IMR-90 (cell line): Measurements from ENCODE around the gene CCDC85B. TPM values are rescaled to one million over a fixed set of nuclear protein-coding genes. Genes with fewer than 3 reads are reported as not detected.

ENCODE experiments used
- ATAC-seq: fragments of 200-7000 bp; cut with Tn5 transposase; 2 replicates; pipeline ENCODE4 v1.9.1; 2020; ENCODE audit warnings: low read depth, mild to moderate bottlenecking, moderate library complexity
- BruUV-seq: library from RNA; stranded (reverse); fragments of 400-500 nt; replicated peaks from 2 replicates; lab custom pipeline; 2021; lab: Mats Ljungman, UMichigan
- CTCF ChIA-PET: fragments of 300-600 bp; formaldehyde crosslinking; extraction: SDS; loops from one replicate; lab custom pipeline; 2021; ENCODE audit warnings: antibody characterized with exemption; lab: Yijun Ruan, JAX
- POLR2A ChIA-PET: fragments of 300-600 bp; sonication (Branson Sonifier 250); formaldehyde crosslinking; loops from one replicate; lab custom pipeline; 2022; ENCODE audit warnings: antibody characterized with exemption; ENCODE audit not compliant: unreplicated experiment; lab: Charles Lee
- DNase-seq: peaks from one replicate; pipeline ENCODE4 v3.0.0; 2013
- H2AFZ ChIP-seq: replicated peaks from 2 replicates; pipeline ENCODE3; 2013; ENCODE audit warnings: low read length, mild to moderate bottlenecking; ENCODE audit not compliant: poor library complexity
- H2AK5ac ChIP-seq: 2 replicates; pipeline ENCODE4 v1.6.1; 2013; ENCODE audit warnings: low read depth, low read length, inconsistent platforms
- H2AK9ac ChIP-seq: replicated peaks from 2 replicates; pipeline ENCODE3; 2013; ENCODE audit warnings: mild to moderate bottlenecking, low read depth, low read length, moderate library complexity; ENCODE audit not compliant: poor library complexity
- H2BK120ac ChIP-seq: 2 replicates; pipeline ENCODE4 v1.6.1; 2013; ENCODE audit warnings: low read depth, low read length, inconsistent platforms
- H2BK15ac ChIP-seq: 3 replicates; pipeline ENCODE4 v1.6.1; 2013; ENCODE audit warnings: low read depth, low read length, inconsistent platforms
- H2BK20ac ChIP-seq: 2 replicates; pipeline ENCODE4 v1.6.1; 2013; ENCODE audit warnings: low read depth, mild to moderate bottlenecking, inconsistent platforms, low read length, moderate library complexity
- H2BK5ac ChIP-seq: 2 replicates; pipeline ENCODE4 v1.6.1; 2013; ENCODE audit warnings: mild to moderate bottlenecking, low read depth, low read length, inconsistent platforms; ENCODE audit not compliant: poor library complexity, severe bottlenecking
- H3K14ac ChIP-seq: replicated peaks from 2 replicates; pipeline ENCODE4 v1.6.1; 2013; ENCODE audit warnings: low read depth, low read length, inconsistent platforms
- H3K18ac ChIP-seq: 2 replicates; pipeline ENCODE4 v1.6.1; 2013; ENCODE audit warnings: low read depth, low read length, control low read depth
- H3K23ac ChIP-seq: 2 replicates; pipeline ENCODE4 v1.6.1; 2013; ENCODE audit warnings: low read depth, low read length, inconsistent platforms
- H3K27ac ChIP-seq: 2 replicates; pipeline ENCODE4 v1.5.1; 2013; ENCODE audit warnings: mild to moderate bottlenecking, control low read depth, low read length; ENCODE audit not compliant: insufficient read depth
- H3K27me3 ChIP-seq: 2 replicates; pipeline ENCODE4 v1.6.1; 2013; ENCODE audit warnings: low read length; ENCODE audit not compliant: control insufficient read depth, insufficient read depth
- H3K36me3 ChIP-seq: 2 replicates; pipeline ENCODE4 v1.6.1; 2013; ENCODE audit warnings: low read length, mixed read lengths; ENCODE audit not compliant: control insufficient read depth, insufficient read depth
- H3K4ac ChIP-seq: 2 replicates; pipeline ENCODE4 v1.6.1; 2013; ENCODE audit warnings: low read depth, low read length, inconsistent platforms
- H3K4me1 ChIP-seq: 2 replicates; pipeline ENCODE4 v1.6.1; 2013; ENCODE audit warnings: low read length, mixed read lengths; ENCODE audit not compliant: control insufficient read depth, insufficient read depth
- H3K4me2 ChIP-seq: 2 replicates; pipeline ENCODE4 v1.6.1; 2013; ENCODE audit warnings: low read depth, mild to moderate bottlenecking, control low read depth, low read length, moderate library complexity
- H3K4me3 ChIP-seq: 2 replicates; pipeline ENCODE4 v1.5.1; 2013; ENCODE audit warnings: low read depth, mild to moderate bottlenecking, control low read depth, low read length, moderate library complexity; ENCODE audit not compliant: insufficient read depth
- H3K56ac ChIP-seq: 2 replicates; pipeline ENCODE4 v1.6.1; 2013; ENCODE audit warnings: low read length, inconsistent platforms; ENCODE audit not compliant: insufficient read depth; ENCODE audit errors: extremely low read depth
- H3K79me1 ChIP-seq, 2 experiments: 2 replicates each; pipeline ENCODE4 v1.6.1; 2013; ENCODE audit warnings: low read length in 2 of 2, inconsistent platforms in 1 of 2, low read depth in 1 of 2
- H3K9ac ChIP-seq: 2 replicates; pipeline ENCODE4 v1.6.1; 2013; ENCODE audit warnings: low read depth, low read length, control low read depth
- H3K9me1 ChIP-seq: 2 replicates; pipeline ENCODE4 v1.6.1; 2013; ENCODE audit warnings: low read length, inconsistent platforms; ENCODE audit not compliant: insufficient read depth
- H3K9me3 ChIP-seq: 2 replicates; pipeline ENCODE4 v1.6.1; 2013; ENCODE audit warnings: low read length; ENCODE audit not compliant: control insufficient read depth, insufficient read depth
- H4K20me1 ChIP-seq: 2 replicates; pipeline ENCODE4 v1.6.1; 2013; ENCODE audit warnings: low read length, inconsistent platforms; ENCODE audit not compliant: insufficient read depth
- H4K5ac ChIP-seq: 2 replicates; pipeline ENCODE4 v1.6.1; 2013; ENCODE audit warnings: mild to moderate bottlenecking, low read depth, low read length, control low read depth
- H4K8ac ChIP-seq, 2 experiments: 2 replicates each; pipeline ENCODE4 v1.6.1; 2013; ENCODE audit warnings: low read depth in 2 of 2, low read length in 2 of 2, control low read depth in 1 of 2, inconsistent platforms in 1 of 2
- H4K91ac ChIP-seq: 2 replicates; pipeline ENCODE4 v1.6.1; 2013; ENCODE audit warnings: low read depth, low read length, inconsistent platforms; ENCODE audit not compliant: insufficient read depth
- BHLHE40 ChIP-seq: fragments of 150-350 bp; IDR thresholded peaks from 2 replicates; pipeline ENCODE4 v1.6.1; 2016; ENCODE audit warnings: mild to moderate bottlenecking, low read depth, low read length
- CEBPB ChIP-seq: IDR thresholded peaks from 2 replicates; pipeline ENCODE4 v1.6.1; 2012; ENCODE audit warnings: low read depth, low read length, improper control_type of control experiment
- POLR2A ChIP-seq: IDR thresholded peaks from 2 replicates; pipeline ENCODE4 v1.6.1; 2012; ENCODE audit warnings: mild to moderate bottlenecking, low read depth, low read length
- RAD21 ChIP-seq: IDR thresholded peaks from 2 replicates; pipeline ENCODE4 v1.6.1; 2012; ENCODE audit warnings: low read length, improper control_type of control experiment
- SMC3 ChIP-seq: fragments of 150-350 bp; IDR thresholded peaks from 2 replicates; pipeline ENCODE4 v1.6.1; 2016; ENCODE audit warnings: low read depth, mild to moderate bottlenecking, antibody characterized with exemption, low read length, moderate library complexity
- WGBS, 2 experiments: methylation state at CpG; one replicate each; pipeline versions ENCODE4 v1.1.5 to v1.1.7; 2013; ENCODE audit warnings: missing lambda C conversion rate in 2 of 2; ENCODE audit not compliant: insufficient read length in 1 of 2; ENCODE audit errors: extremely low coverage in 2 of 2; 5-methylcytosine and 5-hydroxymethylcytosine counted together
- dilution Hi-C: fragments of 300-500 bp; cut with HindIII; formaldehyde crosslinking; loops from one replicate; pipeline ENCODE4 v1.14.3; 2018; ENCODE audit warnings: low sequenced_read_pairs; ENCODE audit not compliant: unreplicated experiment
- in situ Hi-C: fragments of 300-500 bp; cut with MboI; formaldehyde crosslinking; loops from 3 replicates; pipeline ENCODE4 v1.14.3; 2019; ENCODE audit warnings: low sequenced_read_pairs, inconsistent platforms, mixed read lengths
- intact Hi-C: fragments of 100-400 bp; cut with micrococcal nuclease; formaldehyde crosslinking; loops from 2 replicates; pipeline ENCODE4 v1.10.0; 2022
- polyA plus RNA-seq, 3 experiments: library from polyadenylated mRNA; depleted of rRNA; stranded (reverse); fragments of >200 nt; gene quantifications; 2 replicates each; pipeline ENCODE4 v1.2.3, GENCODE V29; 2012; ENCODE audit warnings: low replicate concordance in 1 of 3
- total RNA-seq: library from RNA; depleted of rRNA; stranded (reverse); fragments of >200 nt; gene quantifications from 2 replicates; pipeline ENCODE4 v1.2.3, GENCODE V29; 2012

CCDC85B gene
- total and polyA plus RNA-seq, 2 of the 4 experiments (the other 2 are of a cell fraction) = 17.6 to 35.4 TPM

GRCh38 chr11:65844231-65844872 lies 46.1 kb upstream of the CCDC85B start:
- Histone ChIP-seq H4K5ac (no peak overlapping the region), H2AFZ (no peak overlapping the region), H3K4me3 (no peak overlapping the region), H4K20me1 (no peaks in the 10 kb centered on the region), H2BK15ac (no peak overlapping the region), H3K23ac (no peak overlapping the region), H3K27ac (no peak overlapping the region), H3K18ac (no peak overlapping the region), H3K79me1 (no peaks in the 10 kb centered on the region), H2BK20ac (no peak overlapping the region), H3K56ac (no peak overlapping the region), H3K9ac (no peak overlapping the region), H3K4me2 (no peak overlapping the region), H2BK120ac (no peak overlapping the region), H4K91ac (no peak overlapping the region), H2BK5ac (no peak overlapping the region), H3K9me1 (no peaks in the 10 kb centered on the region), H3K4me1 (no peaks in the 10 kb centered on the region), H3K36me3 (no peaks in the 10 kb centered on the region), H2AK9ac (no peak overlapping the region), H2AK5ac (no peak overlapping the region), H3K14ac (no peak overlapping the region), H3K9me3 (no peaks in the 10 kb centered on the region), H3K4ac (no peak overlapping the region), H4K8ac (no peak overlapping the region), H3K27me3 (no peaks in the 10 kb centered on the region)
- ChIA-PET CTCF (no interaction called here), POLR2A (no interaction called here)
- dilution Hi-C loops = no loop called here
- TF ChIP-seq RAD21 (no peak), CEBPB (no peak), BHLHE40 (no peak), SMC3 (no peak), POLR2A (no peak)
- in situ Hi-C loops = no loop called here
- ATAC-seq (no peak), DNase-seq (no peak)
- BruUV-seq = no TSS peak
- intact Hi-C loops = no loop called here
- WGBS, 2 experiments = 100% methylated on average over 2 of the region's 10 CpGs; no CpG with 5 or more reads in 1 of the 2 experiments
